ENCODE data around the gene STK17A. TPM values are rescaled to one million over a fixed set of nuclear protein-coding genes. Genes with fewer than 3 reads are reported as not detected.

Gene STK17A
- total RNA-seq, 6 donors from 2014 or later = 18.2 to 78.0 (median 38.6) TPM

DNA sequence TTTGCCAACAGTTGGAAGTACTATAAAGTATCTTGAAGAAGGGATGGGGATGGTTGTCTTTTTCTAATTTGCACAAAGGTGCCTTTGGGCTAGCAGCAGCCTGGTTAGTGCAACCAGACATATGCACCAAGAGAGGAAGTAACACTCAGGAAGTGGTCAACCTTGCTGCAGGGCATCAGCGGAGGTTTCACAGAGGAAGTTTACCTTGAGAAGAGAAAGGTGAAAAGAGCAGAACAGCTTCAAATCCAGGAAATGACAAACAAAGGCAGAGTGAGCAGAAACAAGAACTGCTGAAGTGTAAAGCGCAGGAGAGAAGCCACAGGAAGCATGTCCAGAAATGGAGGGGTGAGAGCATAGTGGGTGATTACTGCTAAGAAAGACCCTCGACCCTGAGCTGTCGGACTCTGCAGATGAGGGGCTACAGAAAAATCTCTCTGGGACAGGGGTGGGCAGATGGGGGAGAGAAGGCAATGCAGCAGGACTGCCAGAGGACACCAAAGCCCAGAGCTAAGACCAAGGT is 66.9 kb downstream of the STK17A start:
- H3K4me1 ChIP-seq = peaks cover 47 to 63% (median 56%) of the 10 kb centered on the region in 4 donors
- ATAC-seq (ENCODE audit: low FRiP score in 2 of 2) (peak; percentile 7 to 10), DNase-seq (peak in 1 of 2 donors; percentile 56)
- H3K27ac ChIP-seq = peak overlapping the region; percentile 67 to 94 (median 88)
- no peaks in the 10 kb centered on the region for H3K27me3 ChIP-seq
- 35 to 41% methylated on average over 4 of the region's 4 CpGs for WGBS, 2 donors
- H3K4me3 ChIP-seq = no peak overlapping the region
- H3K9me3 ChIP-seq = no peaks in the 10 kb centered on the region
- TF ChIP-seq POLR2AphosphoS5 (IDR thresholded peaks at IDR 0.05) (peak; percentile 41 to 62), EP300 (IDR thresholded peaks at IDR 0.05) (no peak), CTCF (IDR thresholded peaks at IDR 0.05) (no peak), POLR2A (IDR thresholded peaks at IDR 0.05) (peak in 1 of 4 donors; percentile 36)
- H3K36me3 ChIP-seq = no peaks in the 10 kb centered on the region

- Histone ChIP-seq H3K36me3 (no peaks in the 10 kb centered on the region), H3K27me3 (no peaks in the 10 kb centered on the region), H3K27ac (peak overlapping the region; percentile 65 to 94 (median 78)), H3K4me1 (peaks cover 47 to 62% (median 54%) of the 10 kb centered on the region in 4 donors), H3K4me3 (no peak overlapping the region), H3K9me3 (no peaks in the 10 kb centered on the region)
- TF ChIP-seq POLR2AphosphoS5 (IDR thresholded peaks at IDR 0.05) (no peak), EP300 (IDR thresholded peaks at IDR 0.05) (no peak), POLR2A (IDR thresholded peaks at IDR 0.05) (no peak), CTCF (IDR thresholded peaks at IDR 0.05) (no peak)
- no peak for DNase-seq
- whole genome bisulfite sequencing, 2 donors = 52 to 61% methylated on average over 9 of the region's 9 CpGs
- no peak for ATAC-seq (ENCODE audit: low FRiP score in 2 of 2)
These were observed 67.6 kb downstream of the STK17A start for GRCh38 chr7:43650457-43651052.

- ATAC-seq (ENCODE audit: low FRiP score in 2 of 2) (no peak), DNase-seq (no peak)
- no peaks in the 10 kb centered on the region for H3K36me3 ChIP-seq
- H3K27ac ChIP-seq = peak overlapping the region in 3 of 4 donors; percentile 67 to 94 (median 88)
- no peak for TF ChIP-seq POLR2AphosphoS5 (IDR thresholded peaks at IDR 0.05)
- no peak for TF ChIP-seq EP300 (IDR thresholded peaks at IDR 0.05)
- TF ChIP-seq POLR2A (IDR thresholded peaks at IDR 0.05) = no peak
- TF ChIP-seq CTCF (IDR thresholded peaks at IDR 0.05) = no peak
- no peaks in the 10 kb centered on the region for H3K9me3 ChIP-seq
- H3K4me3 ChIP-seq = no peak overlapping the region
- H3K4me1 ChIP-seq = peaks cover 32 to 44% (median 38%) of the 10 kb centered on the region in 4 donors
- no peaks in the 10 kb centered on the region for H3K27me3 ChIP-seq
These were observed 69.5 kb downstream of the STK17A start for GRCh38 chr7:43652364-43652763.

GRCh38 chr7:43653466-43653865 is 70.6 kb downstream of the STK17A start:
- Histone ChIP-seq H3K9me3 (no peaks in the 10 kb centered on the region), H3K4me3 (no peak overlapping the region), H3K36me3 (no peaks in the 10 kb centered on the region), H3K27me3 (no peaks in the 10 kb centered on the region), H3K27ac (no peak overlapping the region), H3K4me1 (peaks cover 21 to 34% (median 27%) of the 10 kb centered on the region in 4 donors)
- TF ChIP-seq CTCF (IDR thresholded peaks at IDR 0.05) = no peak
- TF ChIP-seq POLR2A (IDR thresholded peaks at IDR 0.05) = no peak
- no peak for TF ChIP-seq POLR2AphosphoS5 (IDR thresholded peaks at IDR 0.05)
- no peak for TF ChIP-seq EP300 (IDR thresholded peaks at IDR 0.05)
- 88 to 92% methylated on average over 4 of the region's 4 CpGs for WGBS, 2 donors
- DNase-seq (no peak), ATAC-seq (ENCODE audit: low FRiP score in 2 of 2) (no peak)

Data from upper lobe of left lung (tissue), 6 donors.